NCI-H1092 treated with DMSO at 0.1 percent for 48 hours (cell line): ENCODE results near the gene SLCO2B1.
A peak's percentile ranks its signal among the peaks of the same experiment; 100 is the strongest.

Experiments used
- DNase-seq: peaks from one replicate; lab custom pipeline; 2025; lab: John Stamatoyannopoulos, UW

SLCO2B1 gene

DNA sequence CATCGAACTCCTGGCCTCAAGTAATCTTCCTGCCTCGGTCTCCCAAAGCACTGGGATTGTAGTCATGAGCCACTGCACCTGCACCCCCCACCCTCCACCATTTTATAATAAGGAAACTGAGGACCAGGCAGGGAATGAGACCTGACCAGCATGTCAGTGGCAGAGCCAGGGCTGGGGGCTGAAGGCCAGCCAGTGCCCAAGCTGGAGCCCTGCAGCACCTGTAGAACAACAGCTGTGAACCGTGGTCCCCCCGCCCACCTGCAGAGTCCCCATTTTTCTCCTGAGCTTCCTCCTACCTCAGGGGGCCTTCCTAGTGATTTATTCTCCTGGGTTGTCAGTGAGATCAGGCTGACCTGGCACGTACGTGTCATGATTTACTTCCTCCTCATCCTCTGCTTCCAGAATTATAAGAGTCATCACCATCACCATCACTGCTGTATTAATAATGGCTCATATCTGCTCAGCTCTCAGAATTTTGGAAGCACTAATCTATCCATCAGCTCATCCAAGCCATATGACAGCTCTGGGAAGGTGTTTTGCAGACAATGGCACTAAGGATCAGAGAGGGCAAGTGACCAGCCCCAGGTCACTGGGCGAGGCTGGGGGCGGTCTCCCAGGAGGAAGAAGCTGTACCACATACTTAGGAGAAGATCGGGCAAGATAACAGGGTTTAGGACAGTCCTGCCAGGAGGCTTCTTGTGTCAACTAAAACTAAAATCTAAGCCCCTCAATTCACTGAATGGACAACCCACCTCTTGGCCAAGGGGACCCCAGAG is 5.5 kb upstream of the SLCO2B1 start:
- DNase-seq, result no peak

DNA sequence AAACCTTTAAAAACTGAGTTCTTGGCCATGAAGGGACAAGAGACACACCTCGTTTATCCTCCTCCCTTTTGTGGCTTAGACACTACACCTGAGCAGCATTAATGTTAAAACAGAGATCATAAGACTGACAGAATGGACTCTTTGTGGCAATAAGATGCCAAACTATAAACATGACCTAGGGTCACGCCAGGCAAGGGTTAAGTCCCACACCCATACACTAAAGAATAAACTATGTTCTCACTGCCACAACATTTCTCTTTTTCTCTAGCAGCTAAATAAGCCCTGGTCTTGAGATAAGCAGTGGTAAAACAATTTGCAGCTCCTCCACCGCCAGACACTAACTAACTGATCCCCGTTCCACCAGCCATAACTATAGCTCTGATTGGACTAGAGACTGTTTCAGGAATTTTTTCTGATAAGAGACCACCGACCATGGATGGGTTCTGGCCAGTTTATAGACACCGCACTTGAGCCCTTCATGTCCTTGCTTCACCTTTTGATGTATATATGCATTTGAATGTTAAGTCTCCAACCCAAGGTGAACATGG is 4.9 kb upstream of the SLCO2B1 start:
- no peak for DNase-seq

DNA sequence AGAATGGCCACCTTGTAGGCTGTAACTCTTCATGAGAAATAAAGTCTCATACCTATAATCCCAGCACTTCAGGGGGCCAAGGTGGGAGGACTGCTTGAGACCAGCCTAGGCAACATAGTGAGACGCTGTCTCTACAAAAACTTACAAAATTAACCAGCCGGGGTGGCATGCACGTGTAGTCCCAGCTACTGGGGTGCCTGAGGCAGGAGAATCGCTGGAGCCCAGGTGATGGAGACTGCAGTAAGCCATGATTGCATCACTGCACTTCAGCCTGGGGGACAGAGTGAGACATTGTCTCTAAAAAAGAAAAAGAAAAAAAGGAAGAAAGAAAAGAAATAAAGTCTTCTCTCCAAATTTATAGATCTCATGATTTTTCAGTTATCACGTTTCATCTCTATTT is 4.2 kb upstream of the SLCO2B1 start:
- DNase-seq, result no peak

DNA sequence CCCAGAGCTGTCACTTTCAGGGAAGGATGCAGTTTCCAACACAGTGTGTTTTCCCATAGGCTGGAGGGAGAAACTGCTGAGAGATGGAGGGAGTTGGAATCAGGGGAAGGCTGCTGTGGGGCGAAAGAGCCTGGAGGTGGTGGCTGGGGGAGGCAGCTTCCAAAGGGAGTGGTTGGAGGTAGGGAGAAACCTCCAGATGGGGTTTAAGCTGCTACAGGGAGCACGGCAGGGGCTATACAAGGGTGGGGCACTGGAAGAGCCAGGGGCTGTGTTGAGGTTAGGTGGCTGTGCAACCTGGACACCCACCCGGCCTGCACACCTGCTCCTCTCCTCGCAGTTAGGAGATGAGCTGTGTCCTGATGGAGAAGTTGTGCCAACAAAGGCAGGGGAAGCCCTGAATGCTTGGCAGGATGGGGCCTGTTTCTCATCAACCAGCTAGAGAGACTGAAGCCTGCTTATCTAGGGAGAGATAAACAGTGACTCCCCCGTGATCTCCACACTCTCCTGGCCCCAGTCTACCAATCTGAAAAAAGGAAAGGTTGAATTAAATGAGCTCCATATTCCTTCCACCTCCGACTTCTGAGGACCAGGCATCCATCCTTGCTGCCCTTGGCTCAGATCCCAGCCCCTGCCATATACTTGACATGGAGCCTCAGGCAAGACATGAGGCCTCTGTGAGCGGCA is 3.6 kb upstream of the SLCO2B1 start:
- no peak for DNase-seq

DNA sequence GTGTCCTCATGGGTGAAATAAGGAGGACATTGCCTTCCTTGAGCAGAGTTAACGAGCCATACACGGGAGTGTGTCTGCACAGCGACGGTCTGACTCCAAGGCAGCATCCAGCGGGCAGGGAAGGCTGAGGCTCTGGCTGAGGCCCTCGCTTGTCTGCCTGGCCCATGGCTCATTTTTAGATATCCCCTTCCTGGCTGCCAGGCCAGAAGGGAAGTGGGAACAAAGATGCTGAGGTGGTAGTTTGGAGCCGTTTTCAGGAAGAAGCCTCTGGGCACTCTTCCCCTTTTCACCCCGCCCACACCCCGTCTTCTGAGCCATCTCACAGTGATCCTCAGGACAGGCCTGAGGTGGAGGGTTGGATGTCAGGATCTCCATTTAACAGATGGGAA is 3.0 kb upstream of the SLCO2B1 start:
- no peak for DNase-seq

DNA sequence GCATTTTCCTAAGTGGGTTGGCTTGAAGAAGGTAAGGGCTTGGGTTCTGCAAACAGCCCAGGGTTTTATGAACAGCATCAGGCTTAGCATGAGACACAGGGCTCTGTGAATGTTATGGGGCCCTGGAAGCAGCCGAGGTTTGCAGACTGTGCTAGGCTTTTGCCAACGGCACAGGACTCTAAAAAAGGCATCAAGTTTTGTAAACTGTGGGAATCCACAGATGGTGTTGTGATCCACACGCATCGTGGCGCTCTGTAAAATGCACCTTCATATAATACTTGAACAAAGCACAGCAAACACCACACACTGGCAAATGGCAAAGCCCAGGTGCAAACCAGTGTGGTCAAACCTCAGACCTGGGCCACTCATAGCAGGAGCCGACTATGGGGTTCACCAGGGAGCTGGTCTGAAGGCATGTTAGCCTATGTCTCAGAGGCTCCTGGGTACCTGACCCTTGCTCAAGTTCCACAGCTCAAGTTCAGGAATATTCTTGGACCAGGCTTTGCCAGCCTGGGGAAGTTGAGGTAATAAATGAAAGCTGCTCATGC is 2.4 kb upstream of the SLCO2B1 start:
- DNase-seq, result no peak

DNA sequence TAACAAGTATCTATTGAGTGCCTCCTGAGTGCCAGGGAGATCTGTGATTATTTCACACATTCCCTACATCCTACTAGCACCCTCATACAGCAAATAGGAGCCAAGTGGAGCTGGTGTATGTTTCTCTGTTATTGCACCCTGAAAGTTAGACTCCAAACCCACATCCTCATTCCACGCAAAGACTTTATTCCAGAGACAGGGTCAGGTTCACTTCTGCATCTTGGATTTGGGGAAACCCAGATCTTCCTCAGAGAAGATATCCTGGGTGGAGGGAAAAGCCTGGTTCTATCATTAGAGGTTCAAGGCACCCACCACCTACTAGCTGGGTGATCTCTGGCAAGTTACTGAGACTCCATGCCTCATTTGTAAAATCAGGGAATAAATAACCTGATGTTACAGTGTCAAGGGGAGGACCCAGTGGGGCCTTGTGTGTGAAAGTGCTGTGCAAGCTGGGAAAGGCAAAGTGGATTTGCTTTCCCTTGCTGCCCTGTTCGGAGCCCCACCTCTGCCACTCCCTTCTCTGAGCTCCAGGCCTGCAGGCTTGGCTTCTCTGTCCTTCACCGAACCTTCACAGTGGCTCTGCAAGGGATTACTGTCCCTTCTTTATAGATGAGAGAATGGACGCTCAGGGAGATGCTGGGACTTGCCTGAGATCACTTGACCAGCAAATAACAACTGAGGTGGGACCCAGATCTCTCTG is 991 bp upstream of the SLCO2B1 start:
- no peak for DNase-seq

DNA sequence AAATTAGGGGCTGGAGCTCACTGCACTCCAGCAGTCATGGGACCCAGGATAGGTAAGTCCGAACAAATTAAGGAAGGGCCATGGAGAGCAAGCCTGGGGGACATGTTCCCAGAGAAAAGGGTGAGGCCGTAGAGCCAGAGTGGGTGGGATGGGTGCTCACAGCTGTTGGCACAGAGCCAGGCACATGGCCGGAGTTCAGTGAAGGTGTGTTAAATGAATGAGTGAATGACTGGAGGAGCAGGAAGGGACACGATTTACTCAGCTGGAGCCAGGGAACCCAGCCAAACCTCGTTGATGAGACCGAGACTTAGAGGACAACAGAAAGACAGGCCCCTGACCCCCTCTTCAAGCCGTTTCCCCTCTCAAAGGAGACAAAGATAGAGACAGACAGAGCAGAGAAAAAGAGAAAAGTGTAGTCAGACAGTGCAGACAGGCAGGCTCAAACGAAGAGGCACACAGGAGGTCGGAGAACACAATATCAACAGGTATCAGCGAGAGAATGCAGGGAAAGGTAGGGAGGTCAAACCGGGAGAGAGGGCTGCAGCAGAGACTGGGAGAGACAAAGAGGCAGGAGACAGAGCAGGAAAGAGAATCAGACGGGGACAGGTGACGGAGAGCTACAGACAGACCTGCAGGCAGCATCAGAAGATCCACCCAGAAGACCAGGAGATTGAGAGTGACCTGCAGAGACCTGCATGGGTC is 590 bp downstream of the SLCO2B1 start:
- DNase-seq, result peak; percentile 46

DNA sequence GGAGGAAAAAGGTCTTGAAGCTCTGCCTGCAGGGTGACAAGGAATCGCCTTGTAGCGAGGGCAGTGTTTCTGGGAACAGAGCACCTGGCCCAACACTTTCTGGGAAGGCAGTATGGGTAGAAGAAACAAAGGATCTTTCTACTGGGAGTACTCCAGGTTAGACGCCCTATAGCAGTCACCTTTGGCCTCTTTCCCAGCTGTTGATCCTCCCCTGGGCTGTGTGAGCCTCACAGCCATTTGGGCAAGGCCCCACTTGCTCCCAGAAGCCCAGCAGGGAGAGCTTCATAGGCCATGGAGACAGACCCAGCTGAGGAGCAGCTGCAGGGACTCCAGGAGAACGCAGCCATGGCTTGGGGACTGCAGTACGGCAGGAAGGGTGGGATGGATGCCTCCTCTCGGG is 1.2 kb downstream of the SLCO2B1 start:
- DNase-seq, result no peak

DNA sequence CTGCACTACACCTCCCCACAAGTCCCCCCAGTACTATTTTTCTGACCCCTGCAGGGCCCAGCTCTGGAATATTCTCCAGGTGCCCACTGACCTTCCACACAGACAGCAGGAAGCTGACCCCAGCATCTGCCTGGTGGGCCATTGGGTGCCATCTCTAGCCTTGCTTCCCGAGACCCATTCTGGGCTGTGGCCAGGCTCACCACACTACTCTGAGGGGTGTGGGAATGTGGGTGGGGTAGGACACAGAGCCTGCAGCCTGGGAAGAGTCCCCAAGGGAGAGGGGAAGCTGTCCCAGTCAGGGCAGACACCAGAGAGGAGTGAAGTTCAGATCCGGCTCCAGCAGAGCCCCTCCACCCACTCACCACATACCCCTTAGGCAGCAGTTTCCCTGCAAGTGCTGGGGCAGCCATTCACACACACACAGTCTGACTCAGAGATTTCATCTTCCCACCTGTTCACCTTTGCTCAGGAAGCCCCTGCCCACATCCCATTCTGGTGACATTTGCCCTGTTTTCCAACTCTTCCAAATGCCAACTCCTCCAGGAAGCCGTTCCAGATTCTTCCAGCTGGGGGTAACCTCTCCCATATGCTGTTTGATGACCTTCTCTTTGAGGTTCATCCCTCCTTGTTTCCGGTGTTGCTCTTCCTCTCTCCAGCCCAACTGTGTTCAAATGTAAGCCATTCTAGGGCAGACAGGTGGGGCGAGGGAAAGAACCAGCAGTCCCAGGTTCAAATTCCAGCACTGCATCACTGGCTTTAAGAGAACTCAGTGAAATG is 1.9 kb downstream of the SLCO2B1 start:
- DNase-seq, result no peak

DNA sequence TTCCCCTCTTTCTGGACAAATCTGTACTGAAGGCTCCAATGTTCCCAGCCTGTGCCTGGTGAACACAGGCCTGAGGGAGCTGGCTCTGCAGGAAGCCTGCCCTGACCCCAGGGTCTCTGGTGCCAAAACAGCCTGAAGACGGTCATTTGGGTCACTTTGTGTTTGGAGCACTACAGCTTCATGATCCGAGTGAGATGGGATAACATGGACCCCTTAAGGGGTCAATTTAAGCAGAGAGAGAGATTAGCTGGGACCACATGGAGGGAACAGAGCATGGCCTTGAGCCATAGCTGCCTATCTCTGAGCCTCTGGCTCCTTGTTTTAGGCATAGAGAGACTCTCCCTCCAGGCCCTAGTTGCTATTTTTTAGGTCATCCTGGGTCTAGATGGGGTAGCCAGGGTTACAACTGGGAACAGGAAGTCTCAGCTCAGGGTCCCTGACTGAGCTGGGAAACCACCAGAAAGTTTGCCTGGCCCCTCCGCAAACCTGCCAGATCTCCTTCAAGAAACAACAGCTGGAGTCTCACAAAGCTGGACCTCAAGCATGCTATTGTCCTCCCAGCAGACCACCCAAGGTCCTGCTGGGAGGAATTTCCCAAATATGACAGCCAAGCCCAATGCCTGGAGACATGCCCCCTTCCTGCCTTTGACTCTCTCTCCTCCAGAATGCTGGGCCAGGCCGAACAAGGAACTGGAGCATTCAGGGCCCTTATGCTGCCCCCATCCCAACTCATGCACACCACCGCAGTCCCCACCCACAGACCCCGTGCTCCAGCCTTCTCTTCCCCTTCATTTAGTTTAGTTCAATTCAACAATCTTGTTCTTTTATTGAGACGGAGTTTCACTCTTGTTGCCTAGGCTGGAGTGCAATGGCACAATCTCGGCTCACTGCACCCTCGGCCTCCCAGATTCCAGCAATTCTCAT is 4.0 kb downstream of the SLCO2B1 start:
- DNase-seq, result no peak

DNA sequence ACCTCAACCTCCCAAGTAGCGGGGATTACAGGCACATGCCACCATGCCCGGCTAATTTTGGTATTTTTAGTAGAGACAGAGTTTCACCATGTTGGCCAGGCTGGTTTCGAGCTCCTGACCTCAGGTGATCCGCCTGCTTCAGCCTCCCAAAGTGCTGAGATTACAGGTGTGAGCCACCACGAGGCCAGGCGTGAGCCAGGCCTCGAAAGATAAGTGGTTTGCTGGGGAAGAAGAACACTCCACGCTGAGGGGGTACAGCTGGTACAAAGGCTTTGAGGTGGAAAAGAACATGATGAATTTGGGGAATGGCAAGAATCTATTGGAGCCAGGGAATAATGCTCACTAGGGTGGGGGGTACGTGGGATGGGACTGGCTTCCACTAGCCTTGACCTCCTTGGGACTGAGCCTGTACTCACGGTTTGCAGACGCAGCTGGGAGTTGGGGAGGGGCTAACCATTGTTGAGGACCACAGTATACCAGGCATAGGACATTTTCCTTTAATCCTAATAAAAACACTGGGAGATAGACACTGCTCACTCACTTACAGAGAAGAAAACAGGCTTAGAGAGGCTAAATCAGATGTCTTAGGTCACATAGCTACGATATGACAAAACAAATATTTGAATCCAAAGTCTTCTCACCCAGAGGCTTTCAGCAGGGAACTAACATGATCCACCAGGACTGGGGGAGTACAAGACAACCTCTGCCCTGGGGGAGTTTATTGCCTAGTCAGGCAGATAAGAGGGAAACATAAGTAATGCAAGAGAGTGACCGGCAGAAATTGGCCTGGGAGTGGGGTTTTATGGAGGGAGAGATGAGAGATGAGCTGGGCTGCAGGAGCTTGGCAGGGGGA is 4.9 kb downstream of the SLCO2B1 start:
- DNase-seq, result no peak

DNA sequence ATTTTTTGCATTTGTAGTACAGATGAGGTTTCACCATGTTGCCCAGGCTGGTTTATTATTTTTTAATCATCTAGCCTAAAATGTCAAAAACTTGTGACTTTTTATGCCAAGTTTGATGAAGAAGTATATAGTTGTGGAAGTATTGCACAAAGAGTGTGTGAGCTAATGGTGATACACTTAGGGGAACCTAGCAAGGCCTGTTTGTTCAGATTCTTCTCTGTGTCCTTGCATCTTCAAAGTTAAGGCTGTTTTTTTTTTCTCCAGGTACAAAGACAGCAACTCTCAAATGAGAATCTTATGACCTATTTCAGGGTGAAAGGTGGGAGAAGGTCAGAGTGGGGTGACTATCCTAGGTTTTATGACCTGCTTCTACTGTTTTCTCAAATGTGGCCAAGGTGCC is 7.3 kb downstream of the SLCO2B1 start:
- no peak for DNase-seq

DNA sequence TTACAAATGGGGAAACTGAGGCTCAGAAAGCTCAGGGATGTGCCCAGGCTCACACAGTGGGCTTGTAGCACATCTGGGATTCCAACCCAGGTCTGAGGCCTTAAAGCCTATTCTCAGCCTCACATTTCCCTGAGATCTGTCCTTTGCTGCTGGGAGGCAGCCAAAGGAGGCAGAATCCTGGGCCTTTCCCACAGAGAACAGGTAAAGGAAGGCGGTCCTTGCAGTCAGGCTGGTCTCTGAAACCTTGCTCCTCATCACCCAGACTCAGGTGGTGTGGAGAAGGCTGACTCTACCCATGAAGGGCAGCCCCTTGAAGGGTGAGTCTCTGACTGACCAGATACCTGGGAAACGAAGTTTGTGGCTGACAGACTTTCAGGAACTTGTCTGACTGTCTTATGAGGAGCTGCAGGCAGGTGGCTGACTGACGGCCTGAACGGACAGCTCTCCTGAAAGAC is 7.8 kb downstream of the SLCO2B1 start:
- DNase-seq, result no peak

DNA sequence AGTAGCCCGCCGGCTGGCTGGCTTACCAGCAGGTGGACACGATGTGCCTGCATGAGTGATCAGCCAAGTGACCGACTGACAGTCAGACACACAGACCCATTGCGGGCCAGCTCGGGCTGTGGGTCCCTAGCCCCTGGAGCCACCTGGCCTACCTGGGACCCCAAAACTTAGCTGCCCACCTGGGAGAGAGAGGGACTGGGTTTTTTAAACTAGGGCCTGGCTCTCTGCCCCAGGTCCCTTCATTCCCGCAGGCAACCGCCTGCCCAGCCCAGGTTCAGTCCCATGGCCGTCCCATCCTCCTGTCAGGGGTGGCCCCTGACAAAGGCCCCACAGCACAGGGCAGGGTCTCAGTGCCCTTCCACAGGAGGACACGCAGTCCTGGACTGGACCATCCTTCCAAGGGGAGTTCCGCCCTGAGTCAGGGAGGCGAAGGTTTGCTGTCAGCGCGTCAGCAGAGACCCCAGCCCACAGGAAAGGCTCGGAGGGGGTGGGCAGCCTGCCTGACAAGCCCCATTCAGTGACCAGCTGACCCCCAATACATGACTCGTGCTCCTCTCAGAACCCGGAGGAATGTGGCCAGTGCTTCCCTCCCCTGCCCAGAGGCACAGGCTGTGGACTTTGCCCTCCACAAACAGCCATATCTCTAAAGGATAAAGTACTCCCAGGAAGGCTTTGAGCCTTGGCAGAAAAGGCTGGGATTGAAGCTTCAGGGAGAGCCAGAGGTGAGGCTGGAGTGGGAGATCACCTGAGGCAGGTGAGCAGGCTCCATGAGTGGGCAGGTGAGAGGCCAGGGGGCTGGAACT is 8.4 kb downstream of the SLCO2B1 start:
- DNase-seq, result no peak

DNA sequence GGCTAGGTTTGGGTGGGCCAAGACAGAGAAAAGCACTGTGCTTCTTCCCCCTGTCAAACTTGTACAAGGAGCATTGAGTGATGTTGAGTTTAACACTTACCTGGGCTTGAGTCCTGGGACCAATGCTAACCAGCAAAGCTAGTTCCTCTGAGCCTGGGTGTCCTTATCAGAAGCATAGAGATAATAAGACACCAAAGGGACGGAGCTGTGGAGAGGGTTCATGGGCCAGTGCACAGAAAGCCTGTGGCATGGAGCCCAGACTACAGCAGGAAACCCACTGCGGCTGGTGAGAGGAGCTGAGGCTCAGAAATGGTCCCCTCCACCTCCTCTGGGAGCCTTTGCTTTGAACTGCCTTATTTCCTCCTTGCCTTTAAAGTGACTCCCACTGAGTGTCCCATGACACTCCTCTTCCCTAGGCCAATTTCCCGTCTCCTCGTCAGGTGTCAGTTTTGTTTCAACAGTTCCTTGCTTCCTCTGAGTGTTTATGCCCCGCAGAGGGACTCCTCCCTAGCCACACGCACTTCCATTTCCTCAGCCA is 9.4 kb downstream of the SLCO2B1 start:
- peak; percentile 18 for DNase-seq

DNA sequence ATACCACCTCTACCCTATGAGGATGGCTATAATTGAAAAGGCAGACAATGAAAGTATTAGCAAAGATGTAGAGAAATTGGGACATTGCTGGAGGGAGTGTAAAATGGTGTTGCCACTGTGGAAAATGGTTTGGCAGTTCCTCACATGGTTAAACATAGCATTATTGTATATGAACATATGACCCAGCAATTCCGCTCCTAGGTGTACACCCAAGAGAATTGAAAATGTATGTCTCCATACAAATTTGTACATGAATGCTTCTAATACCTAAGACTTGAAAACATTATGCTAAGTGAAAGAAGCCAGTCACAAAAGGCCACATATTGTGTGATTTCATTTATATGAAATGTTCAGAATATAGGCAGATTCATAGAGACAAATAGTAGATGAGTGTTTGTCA is 10.0 kb downstream of the SLCO2B1 start:
- no peak for DNase-seq
